Measurements from ENCODE around the gene VSX2. TPM values are rescaled to one million over a fixed set of nuclear protein-coding genes. Genes with fewer than 3 reads are reported as not detected.

The VSX2 gene
- total and polyA plus RNA-seq, 2 experiments from 2014 or later: 0.49 to 0.52 TPM

DNA sequence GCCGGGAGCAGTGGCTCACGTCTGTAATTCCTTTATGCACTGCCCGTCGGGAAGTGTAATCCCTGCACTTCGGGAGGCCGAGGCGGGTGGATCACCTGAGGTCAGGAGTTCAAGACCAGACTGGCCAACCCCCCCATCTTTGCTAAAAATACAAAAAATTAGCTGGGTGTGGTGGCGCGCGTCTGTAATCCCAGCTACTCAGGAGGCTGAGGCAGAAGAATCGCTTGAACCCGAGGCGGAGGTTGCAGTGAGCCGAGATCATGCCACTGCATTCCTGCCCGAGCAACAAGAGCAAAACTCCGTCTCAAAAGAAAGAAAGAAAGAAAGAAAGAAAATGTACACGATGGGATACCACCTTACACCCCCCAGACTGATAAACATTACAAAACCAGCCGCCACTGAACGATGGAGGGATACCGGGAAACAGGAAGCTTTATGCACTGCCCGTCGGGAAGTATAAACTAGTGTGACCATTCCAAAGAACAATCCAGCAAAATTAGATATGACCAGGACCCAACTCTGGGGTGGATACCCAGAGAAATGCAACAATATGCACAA is 62.4 kb downstream of the VSX2 start:
- Mint-ChIP-seq H3K27me3 (ENCODE audit: insufficient read depth, low read depth, poor library complexity) (peaks cover 8% of the 10 kb centered on the region), H3K4me3 (peak overlapping the region; percentile 95), H3K4me1 (peaks cover 14% of the 10 kb centered on the region; the same call in 2 of the 3 replicates), H3K36me3 (ENCODE audit: low read depth) (peaks cover 30% of the 10 kb centered on the region), H3K27ac (peak overlapping the region; percentile 94), H3K9me3 (no peaks in the 10 kb centered on the region)
- Histone ChIP-seq H3K9me2 (ENCODE audit: insufficient read depth) (no peaks in the 10 kb centered on the region), H3K4me1 (ENCODE audit: insufficient read depth) (no peaks in the 10 kb centered on the region), H3K4me2 (peak overlapping the region; percentile 81), H3K27me3 (ENCODE audit: insufficient read depth) (no peaks in the 10 kb centered on the region), H3K36me3 (ENCODE audit: insufficient read depth) (peaks cover 20% of the 10 kb centered on the region), H3K27ac (ENCODE audit: low read depth) (peak overlapping the region; percentile 64; the same call in 1 of the 2 replicates), H3K79me2 (replicated peaks; ENCODE audit: insufficient read depth) (peaks cover 50% of the 10 kb centered on the region), H4K20me1 (replicated peaks; ENCODE audit: insufficient read depth) (peaks cover 26% of the 10 kb centered on the region), H3F3A (replicated peaks; ENCODE audit: low read depth) (no peaks in the 10 kb centered on the region; the same call in 1 of the 2 replicates), H2AFZ (no peak overlapping the region), H3K4me3 (peak overlapping the region; percentile 78)
- TF ChIP-seq, protein P1, sequence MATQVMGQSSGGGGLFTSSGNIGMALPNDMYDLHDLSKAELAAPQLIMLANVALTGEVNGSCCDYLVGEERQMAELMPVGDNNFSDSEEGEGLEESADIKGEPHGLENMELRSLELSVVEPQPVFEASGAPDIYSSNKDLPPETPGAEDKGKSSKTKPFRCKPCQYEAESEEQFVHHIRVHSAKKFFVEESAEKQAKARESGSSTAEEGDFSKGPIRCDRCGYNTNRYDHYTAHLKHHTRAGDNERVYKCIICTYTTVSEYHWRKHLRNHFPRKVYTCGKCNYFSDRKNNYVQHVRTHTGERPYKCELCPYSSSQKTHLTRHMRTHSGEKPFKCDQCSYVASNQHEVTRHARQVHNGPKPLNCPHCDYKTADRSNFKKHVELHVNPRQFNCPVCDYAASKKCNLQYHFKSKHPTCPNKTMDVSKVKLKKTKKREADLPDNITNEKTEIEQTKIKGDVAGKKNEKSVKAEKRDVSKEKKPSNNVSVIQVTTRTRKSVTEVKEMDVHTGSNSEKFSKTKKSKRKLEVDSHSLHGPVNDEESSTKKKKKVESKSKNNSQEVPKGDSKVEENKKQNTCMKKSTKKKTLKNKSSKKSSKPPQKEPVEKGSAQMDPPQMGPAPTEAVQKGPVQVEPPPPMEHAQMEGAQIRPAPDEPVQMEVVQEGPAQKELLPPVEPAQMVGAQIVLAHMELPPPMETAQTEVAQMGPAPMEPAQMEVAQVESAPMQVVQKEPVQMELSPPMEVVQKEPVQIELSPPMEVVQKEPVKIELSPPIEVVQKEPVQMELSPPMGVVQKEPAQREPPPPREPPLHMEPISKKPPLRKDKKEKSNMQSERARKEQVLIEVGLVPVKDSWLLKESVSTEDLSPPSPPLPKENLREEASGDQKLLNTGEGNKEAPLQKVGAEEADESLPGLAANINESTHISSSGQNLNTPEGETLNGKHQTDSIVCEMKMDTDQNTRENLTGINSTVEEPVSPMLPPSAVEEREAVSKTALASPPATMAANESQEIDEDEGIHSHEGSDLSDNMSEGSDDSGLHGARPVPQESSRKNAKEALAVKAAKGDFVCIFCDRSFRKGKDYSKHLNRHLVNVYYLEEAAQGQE (IDR thresholded peaks at IDR 0.05; ENCODE audit: unreplicated experiment): no peak
- TF ChIP-seq STAT1 (IDR thresholded peaks at IDR 0.05; ENCODE audit: unreplicated experiment) (no peak), JUNB (IDR thresholded peaks at IDR 0.05; ENCODE audit: unreplicated experiment) (no peak), ZNF114 (CRISPR knock-in tag; IDR thresholded peaks at IDR 0.05) (no peak), EZH2 (IDR thresholded peaks at IDR 0.05; ENCODE audit: low read depth, unreplicated experiment) (no peak), CREB1 (CRISPR knock-in tag; IDR thresholded peaks at IDR 0.05; ENCODE audit: low read depth) (no peak), NANOG (IDR thresholded peaks at IDR 0.05; ENCODE audit: borderline replicate concordance) (no peak)
- TF ChIP-seq, protein P2, sequence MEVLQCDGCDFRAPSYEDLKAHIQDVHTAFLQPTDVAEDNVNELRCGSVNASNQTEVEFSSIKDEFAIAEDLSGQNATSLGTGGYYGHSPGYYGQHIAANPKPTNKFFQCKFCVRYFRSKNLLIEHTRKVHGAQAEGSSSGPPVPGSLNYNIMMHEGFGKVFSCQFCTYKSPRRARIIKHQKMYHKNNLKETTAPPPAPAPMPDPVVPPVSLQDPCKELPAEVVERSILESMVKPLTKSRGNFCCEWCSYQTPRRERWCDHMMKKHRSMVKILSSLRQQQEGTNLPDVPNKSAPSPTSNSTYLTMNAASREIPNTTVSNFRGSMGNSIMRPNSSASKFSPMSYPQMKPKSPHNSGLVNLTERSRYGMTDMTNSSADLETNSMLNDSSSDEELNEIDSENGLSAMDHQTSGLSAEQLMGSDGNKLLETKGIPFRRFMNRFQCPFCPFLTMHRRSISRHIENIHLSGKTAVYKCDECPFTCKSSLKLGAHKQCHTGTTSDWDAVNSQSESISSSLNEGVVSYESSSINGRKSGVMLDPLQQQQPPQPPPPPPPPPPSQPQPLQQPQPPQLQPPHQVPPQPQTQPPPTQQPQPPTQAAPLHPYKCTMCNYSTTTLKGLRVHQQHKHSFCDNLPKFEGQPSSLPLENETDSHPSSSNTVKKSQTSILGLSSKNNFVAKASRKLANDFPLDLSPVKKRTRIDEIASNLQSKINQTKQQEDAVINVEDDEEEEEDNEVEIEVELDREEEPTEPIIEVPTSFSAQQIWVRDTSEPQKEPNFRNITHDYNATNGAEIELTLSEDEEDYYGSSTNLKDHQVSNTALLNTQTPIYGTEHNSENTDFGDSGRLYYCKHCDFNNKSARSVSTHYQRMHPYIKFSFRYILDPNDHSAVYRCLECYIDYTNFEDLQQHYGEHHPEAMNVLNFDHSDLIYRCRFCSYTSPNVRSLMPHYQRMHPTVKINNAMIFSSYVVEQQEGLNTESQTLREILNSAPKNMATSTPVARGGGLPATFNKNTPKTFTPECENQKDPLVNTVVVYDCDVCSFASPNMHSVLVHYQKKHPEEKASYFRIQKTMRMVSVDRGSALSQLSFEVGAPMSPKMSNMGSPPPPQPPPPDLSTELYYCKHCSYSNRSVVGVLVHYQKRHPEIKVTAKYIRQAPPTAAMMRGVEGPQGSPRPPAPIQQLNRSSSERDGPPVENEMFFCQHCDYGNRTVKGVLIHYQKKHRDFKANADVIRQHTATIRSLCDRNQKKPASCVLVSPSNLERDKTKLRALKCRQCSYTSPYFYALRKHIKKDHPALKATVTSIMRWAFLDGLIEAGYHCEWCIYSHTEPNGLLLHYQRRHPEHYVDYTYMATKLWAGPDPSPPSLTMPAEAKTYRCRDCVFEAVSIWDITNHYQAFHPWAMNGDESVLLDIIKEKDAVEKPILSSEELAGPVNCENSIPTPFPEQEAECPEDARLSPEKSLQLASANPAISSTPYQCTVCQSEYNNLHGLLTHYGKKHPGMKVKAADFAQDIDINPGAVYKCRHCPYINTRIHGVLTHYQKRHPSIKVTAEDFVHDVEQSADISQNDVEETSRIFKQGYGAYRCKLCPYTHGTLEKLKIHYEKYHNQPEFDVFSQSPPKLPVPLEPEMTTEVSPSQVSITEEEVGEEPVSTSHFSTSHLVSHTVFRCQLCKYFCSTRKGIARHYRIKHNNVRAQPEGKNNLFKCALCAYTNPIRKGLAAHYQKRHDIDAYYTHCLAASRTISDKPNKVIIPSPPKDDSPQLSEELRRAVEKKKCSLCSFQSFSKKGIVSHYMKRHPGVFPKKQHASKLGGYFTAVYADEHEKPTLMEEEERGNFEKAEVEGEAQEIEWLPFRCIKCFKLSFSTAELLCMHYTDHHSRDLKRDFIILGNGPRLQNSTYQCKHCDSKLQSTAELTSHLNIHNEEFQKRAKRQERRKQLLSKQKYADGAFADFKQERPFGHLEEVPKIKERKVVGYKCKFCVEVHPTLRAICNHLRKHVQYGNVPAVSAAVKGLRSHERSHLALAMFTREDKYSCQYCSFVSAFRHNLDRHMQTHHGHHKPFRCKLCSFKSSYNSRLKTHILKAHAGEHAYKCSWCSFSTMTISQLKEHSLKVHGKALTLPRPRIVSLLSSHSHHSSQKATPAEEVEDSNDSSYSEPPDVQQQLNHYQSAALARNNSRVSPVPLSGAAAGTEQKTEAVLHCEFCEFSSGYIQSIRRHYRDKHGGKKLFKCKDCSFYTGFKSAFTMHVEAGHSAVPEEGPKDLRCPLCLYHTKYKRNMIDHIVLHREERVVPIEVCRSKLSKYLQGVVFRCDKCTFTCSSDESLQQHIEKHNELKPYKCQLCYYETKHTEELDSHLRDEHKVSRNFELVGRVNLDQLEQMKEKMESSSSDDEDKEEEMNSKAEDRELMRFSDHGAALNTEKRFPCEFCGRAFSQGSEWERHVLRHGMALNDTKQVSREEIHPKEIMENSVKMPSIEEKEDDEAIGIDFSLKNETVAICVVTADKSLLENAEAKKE (CRISPR knock-in tag; IDR thresholded peaks at IDR 0.05): no peak
- DNase-seq (ENCODE audit: low spot score) (no peak), ATAC-seq (no peak)
